GM18870 (cell line): Measurements from ENCODE around the gene CAPN5.
"Not testable (repeated sequence)": the region's sequence is repeated elsewhere in the genome, so short reads cannot be mapped to it uniquely, and the experiment has no call there.

Experiments
- ATAC-seq: cut with Tn5 transposase; IDR thresholded peaks from one replicate; pipeline ENCODE4 v1.9.1; 2021; ENCODE audit warnings: moderate library complexity; ENCODE audit not compliant: unreplicated experiment

The CAPN5 gene

GRCh38 chr11:77042111-77042726 lies 24.6 kb upstream of the CAPN5 start:
- no peak for ATAC-seq

DNA sequence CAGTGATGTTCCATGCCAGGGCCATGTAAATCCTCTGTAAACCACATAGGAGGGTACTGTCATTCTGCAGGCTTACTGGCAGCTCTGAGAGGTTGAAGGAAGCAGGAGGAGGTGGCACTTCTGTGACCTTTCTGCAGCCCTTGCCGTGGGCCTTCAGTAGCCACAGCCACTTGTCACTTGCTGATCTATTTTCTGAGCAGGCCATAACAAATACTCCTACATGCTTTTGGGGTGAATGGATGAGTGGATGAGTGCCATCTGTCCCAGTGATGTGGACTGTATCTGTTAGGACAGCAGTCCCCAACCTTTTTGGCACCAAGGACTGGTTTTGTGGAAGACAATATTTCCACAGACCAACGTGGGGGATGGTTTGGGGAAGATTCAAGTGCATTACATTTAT lies 22.4 kb upstream of the CAPN5 start:
- ATAC-seq = no peak

DNA sequence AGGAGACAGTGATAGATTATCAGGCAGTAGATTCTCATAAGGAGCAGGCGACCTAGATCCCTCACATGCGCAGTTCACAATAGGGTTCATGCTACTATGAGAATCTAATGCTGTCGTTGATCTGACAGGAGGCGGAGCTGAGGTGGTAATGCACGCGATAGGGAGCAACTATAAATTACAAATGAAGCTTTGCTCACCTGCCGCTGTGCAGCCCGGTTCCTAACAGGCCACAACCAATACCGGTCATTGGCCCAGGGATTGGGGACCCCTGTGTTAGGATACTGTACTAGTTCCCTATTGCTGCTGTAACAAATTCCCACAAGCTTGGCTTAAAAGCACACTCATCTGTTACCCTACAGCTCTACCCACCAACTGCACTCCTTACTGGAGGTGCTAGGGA lies 21.9 kb upstream of the CAPN5 start:
- no peak for ATAC-seq

DNA sequence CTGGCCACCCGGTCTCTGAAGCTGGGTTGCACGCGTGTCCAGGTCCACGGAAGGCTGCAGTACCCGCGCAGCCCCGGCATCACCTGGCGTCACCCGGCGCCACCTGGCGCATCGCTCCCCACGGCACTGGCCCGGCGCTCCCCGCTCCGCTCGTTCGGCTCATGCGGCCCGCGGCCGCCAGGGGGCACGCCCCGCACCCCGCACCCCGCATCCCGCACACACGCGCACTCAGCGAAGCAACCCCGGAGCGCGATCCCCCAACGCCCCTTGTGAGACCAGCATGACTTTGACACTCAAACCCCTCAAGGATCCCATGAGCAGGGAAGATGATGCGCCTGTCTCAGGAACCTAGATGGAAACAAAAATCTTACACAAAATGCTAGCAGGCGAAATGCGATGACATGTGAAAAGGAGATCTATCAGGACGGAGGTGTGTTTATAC lies 20.7 kb upstream of the CAPN5 start:
- no peak for ATAC-seq

- peak; percentile 78 for ATAC-seq
Measured at GRCh38 chr11:77047007-77047927, 19.5 kb upstream of the CAPN5 start.

- ATAC-seq = not testable (repeated sequence)
Measured at GRCh38 chr11:77047928-77048446, 18.8 kb upstream of the CAPN5 start.

GRCh38 chr11:77049026-77049425 lies 17.7 kb upstream of the CAPN5 start:
- ATAC-seq = no peak

DNA sequence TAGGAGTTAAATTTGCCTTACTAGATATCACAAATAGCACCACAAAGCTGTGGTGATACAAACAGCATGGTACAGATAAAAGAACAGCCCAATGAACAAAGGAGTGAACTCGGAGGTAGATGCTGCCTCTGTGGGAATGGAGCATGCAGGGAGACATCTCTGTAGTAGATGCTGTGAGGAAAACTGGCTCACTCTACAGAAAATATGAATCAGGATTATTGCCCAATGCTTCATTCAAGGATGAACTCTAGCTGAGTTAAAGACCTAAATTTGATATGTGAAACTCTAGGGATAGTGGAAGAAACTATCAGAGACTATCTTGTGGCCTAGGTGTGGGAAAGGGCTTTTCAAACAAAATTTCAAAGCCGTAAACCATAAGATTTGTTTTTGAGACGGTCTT lies 15.3 kb upstream of the CAPN5 start:
- no peak for ATAC-seq

DNA sequence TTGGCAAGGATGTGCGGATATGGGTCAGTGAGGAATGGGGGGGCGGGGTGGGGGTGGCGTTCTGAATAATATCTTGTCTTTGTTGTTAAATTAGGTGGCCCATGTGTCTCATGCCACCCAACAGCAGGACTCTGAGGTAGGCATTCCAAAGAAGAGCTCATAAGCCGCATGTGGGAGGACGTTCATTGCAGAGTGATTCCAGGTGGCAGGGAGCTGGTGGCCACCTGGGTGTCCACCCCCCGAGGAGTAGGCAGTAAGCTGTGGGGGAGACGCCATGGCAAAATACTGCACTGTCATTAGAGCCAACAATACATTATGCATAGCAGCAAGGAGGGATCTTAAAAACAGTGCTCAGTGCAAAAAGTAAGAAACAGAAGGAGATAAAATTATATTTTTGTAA lies 14.3 kb upstream of the CAPN5 start:
- no peak for ATAC-seq

GRCh38 chr11:77053217-77054015 lies 13.4 kb upstream of the CAPN5 start:
- no peak for ATAC-seq

DNA sequence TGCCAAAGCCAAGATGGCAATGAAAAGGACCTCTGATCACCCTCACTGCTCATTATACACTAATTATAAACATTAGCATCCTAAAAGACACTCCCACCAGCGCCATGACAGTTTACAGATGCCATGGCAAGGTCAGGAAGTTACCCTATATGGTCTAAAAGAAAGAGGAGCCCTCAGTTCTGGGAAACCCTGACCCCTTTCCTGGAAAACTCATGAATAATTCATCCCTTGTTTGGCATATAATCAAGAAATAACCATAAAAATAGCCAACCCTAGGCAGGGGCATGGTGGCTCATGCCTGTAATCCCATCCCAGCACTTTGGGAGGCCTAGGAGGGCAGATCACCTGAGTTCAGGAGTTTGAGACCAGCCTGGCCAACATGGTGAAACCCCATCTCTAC lies 12.7 kb upstream of the CAPN5 start:
- ATAC-seq = no peak

GRCh38 chr11:77055101-77055561 lies 11.6 kb upstream of the CAPN5 start:
- ATAC-seq = no peak

DNA sequence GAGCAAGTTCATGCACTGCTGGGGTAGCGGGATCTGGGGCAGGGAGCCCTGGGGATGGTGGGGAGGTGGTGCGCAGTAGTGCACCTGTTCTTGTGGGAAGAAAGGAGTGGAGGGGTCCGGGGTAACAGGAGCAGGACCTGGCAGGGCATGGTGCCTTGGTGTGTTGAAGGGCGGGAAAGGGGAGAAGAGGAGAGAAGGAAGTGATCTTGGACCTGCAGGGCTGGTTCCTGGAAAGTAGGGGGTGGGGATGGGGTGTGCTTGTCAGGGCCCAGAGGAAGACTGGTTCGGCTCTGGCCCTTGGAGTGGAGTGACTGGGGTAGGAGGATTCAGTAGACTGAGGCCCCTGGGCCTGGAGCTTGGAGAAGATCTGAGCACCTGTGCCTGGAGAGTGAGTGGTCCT lies 10.9 kb upstream of the CAPN5 start:
- ATAC-seq = no peak

GRCh38 chr11:77056814-77057402 lies 9.9 kb upstream of the CAPN5 start:
- ATAC-seq = no peak

DNA sequence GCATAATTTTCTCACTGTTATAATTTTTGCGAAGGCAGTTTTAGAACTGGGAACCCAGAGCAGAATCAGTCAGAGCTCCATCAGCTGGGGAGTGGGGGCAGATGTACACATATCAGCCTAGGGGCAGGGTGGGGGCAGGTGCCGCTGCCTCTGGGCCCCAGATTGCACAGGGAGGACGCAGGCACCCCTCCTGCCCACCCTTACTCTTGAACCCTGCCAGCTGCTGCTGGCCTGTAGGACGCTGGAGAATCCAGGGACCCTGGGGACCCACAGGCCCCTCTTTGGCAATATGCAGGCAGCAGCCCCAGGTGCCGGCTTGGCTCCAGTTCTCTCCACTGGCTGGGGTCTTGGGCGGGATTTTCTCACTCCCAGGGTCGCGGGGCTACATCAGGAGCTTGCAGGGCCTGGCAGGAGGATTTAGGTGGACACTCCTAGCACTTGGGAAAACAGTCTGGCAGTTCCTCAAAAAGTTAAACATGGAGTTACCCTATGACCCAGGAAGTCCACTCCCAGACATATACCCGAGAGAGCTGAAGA lies 8.8 kb upstream of the CAPN5 start:
- no peak for ATAC-seq

- ATAC-seq = no peak
Measured at GRCh38 chr11:77058900-77059299, 7.9 kb upstream of the CAPN5 start.

DNA sequence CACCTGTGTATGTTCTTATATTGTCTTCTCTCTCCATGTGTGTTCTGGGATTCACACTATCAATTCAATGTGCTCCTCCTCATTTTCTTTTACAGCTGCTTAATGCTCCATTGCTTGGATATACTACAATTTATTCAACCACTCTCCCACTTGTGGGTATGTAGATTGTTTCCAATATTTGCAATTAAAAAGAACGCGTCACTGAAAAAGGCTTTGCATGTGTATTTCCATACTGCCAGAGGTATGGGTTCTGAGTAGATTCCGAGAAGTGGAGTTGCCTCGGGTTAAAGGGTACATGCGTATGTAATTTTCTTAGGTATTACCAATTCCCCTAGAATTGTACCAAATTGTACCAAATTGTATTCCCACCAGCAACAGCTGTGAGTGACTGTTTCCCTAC lies 7.0 kb upstream of the CAPN5 start:
- no peak for ATAC-seq

DNA sequence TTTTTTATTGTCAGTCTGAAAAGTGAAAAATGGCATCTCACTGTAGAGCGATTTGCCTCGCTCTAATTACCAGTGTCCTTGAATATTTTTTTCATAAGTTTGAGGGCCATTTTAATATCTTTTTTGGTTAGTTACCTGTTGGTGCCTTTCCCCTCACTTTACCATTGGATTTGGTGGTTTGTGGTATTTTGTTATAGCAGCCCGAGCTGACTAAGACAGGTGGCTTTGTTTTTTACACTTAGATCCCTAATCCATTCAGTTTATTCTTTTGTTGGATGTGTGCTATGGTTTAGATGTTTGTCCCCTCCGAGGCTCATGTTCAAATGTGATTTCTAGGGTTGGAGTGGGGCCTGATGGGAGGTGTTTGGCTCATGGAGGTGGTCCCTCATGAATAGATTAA lies 6.5 kb upstream of the CAPN5 start:
- ATAC-seq = no peak

DNA sequence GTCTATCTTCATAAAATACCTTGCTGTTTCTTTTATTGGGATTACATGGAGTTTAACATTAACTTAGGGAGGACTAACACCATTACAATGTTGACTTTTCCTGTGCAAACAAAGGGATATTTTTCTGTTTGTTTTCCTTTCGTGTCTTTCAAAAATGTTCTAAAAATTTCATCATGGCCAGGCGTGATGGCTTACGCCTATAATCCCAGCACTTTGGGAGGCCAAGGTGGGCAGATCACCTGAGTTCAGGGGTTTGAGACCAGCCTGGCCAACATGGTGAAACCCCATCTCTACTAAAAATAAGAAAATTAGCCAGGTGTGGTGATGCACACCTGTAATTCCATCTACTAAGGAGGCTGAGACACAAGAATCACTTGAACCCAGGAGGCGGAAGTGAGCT lies 5.5 kb upstream of the CAPN5 start:
- not testable (repeated sequence) for ATAC-seq

DNA sequence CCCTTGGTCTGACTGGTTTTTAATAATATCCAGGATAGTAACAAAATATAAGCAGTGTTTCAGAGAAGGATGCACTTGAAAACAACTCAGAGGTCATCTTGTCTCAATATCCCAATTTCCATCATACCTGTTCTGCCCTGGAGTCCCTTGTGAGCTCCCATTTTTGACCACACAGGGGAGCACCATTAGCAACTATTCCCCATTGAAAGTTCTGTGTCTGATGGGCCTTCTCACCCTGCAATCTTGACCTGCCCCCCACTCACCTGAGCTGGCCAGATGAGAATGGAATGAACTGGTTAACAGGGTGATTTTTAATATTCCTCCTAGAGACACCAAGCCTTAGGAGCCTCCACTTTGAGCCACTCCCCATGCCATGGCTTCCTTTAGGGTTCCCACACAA lies 3.8 kb upstream of the CAPN5 start:
- no peak for ATAC-seq

DNA sequence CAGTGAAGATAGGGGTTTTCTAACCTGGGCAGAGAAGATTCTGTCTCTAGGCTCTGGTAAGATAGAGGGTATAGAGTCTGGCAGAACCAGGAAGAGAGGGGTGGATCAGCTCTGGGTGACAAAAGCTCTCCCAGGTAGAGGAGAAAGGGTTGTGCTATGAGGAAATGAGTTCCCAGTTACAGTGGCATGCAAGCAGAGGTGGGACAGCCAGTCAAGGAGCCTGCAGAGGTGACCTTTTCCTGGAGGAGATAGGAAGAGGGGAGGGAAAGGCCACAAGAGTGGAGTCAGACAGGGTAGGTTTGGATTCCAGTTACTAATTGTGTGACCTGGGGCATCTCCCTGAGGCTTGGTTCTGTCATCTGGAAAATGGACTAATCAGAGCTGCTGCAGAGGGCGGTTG lies 3.4 kb upstream of the CAPN5 start:
- ATAC-seq = no peak
